A673 (cell line): Measurements from ENCODE around the gene YKT6. TPM values are rescaled to one million over a fixed set of nuclear protein-coding genes. Genes with fewer than 3 reads are reported as not detected.

Experiments
- BruUV-seq: library from RNA; stranded (reverse); fragments of 400-500 nt; replicated peaks from 2 replicates; lab custom pipeline; 2021; lab: Mats Ljungman, UMichigan
- CTCF ChIA-PET: fragments of 300-600 bp; sonication (Branson Sonifier 250); formaldehyde crosslinking; loops from one replicate; lab custom pipeline; 2022; ENCODE audit warnings: antibody characterized with exemption; lab: Charles Lee
- POLR2A ChIA-PET: fragments of 300-600 bp; sonication (Branson Sonifier 250); formaldehyde crosslinking; loops from one replicate; lab custom pipeline; 2022; ENCODE audit warnings: antibody characterized with exemption; ENCODE audit not compliant: low non-redundant PET; lab: Charles Lee
- DNase-seq: peaks from one replicate; pipeline ENCODE4 v3.0.0-alpha.2; 2015; ENCODE audit warnings: low spot score
- H3K27ac ChIP-seq: fragments of 200-600 bp; sonication (generic); 2 replicates; pipeline ENCODE4 v1.5.1; 2016; ENCODE audit warnings: mixed run types, low read depth, mild to moderate bottlenecking, mixed read lengths, antibody characterized with exemption, low read length; ENCODE audit not compliant: poor library complexity, severe bottlenecking
- H3K27me3 ChIP-seq: fragments of 200-600 bp; sonication (generic); replicated peaks from 2 replicates; pipeline ENCODE4 v1.6.1; 2017; ENCODE audit warnings: mixed run types, low read depth, mild to moderate bottlenecking, mixed read lengths, antibody characterized with exemption, low read length; ENCODE audit not compliant: insufficient read depth, poor library complexity
- H3K36me3 ChIP-seq: fragments of 200-600 bp; sonication (generic); 2 replicates; pipeline ENCODE4 v1.6.1; 2016; ENCODE audit warnings: mixed run types, mild to moderate bottlenecking, mixed read lengths, antibody characterized with exemption, low read length; ENCODE audit not compliant: insufficient read depth, poor library complexity, severe bottlenecking
- H3K4me1 ChIP-seq: fragments of 200-600 bp; sonication (generic); 2 replicates; pipeline ENCODE4 v1.6.1; 2017; ENCODE audit warnings: mixed run types, mild to moderate bottlenecking, mixed read lengths, antibody characterized with exemption, low read length; ENCODE audit not compliant: insufficient read depth, poor library complexity, severe bottlenecking
- H3K4me3 ChIP-seq: fragments of 200-600 bp; sonication (generic); 2 replicates; pipeline ENCODE4 v1.5.1; 2016; ENCODE audit warnings: low read depth, mixed run types, mild to moderate bottlenecking, mixed read lengths, low read length; ENCODE audit not compliant: poor library complexity, severe bottlenecking
- H3K9me3 ChIP-seq: fragments of 200-600 bp; sonication (generic); 2 replicates; pipeline ENCODE4 v1.6.1; 2016; ENCODE audit warnings: mixed run types, low read depth, mild to moderate bottlenecking, mixed read lengths, antibody characterized with exemption, low read length; ENCODE audit not compliant: poor library complexity, severe bottlenecking
- EZH2 ChIP-seq: fragments of 200-600 bp; sonication (generic); IDR thresholded peaks from 2 replicates; pipeline ENCODE4 v1.6.1; 2017; ENCODE audit warnings: borderline replicate concordance, low read depth, mild to moderate bottlenecking, mixed read lengths, antibody characterized with exemption, low read length; ENCODE audit not compliant: poor library complexity, severe bottlenecking
- intact Hi-C: fragments of 100-400 bp; cut with micrococcal nuclease; formaldehyde crosslinking; loops from one replicate; pipeline ENCODE4 v1.10.0; 2022; ENCODE audit not compliant: unreplicated experiment
- total RNA-seq: library from RNA; stranded (reverse); gene quantifications from 2 replicates; pipeline ENCODE4 v1.2.3, GENCODE V29; 2021
- TF ChIP-seq, protein P1 (sequence below): fragments of 300-800, 200-600 bp; sonication (generic); conservative IDR thresholded peaks from 2 replicates; pipeline ENCODE4 v1.5.1; 2017; ENCODE audit warnings: low read depth, mild to moderate bottlenecking, antibody characterized with exemption, low read length, moderate library complexity, mixed read lengths

Gene YKT6
- total RNA-seq, 1 experiment from 2014 or later = 140 TPM

DNA sequence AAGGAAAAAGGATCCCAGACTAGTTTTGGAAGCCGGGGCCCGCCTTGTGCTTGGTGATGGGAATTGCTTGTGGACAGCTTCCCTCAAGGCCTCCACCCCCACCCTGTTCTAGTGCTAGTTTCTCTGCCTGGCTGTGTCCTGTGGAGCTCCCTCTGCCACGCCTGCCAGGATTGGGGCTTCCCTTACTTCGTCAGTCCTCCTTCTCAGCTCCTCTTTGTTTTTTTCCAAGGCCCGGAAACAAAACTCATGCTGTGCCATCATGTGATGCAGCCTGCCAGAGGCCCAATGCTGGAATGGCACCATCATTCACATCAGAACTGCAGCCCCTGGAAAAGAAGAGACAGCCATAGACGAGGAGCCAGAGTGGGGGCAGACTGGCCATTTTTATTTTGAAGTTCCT lies 11.2 kb downstream of the YKT6 start:
- TF ChIP-seq EZH2 = no peak
- ChIA-PET POLR2A (no interaction called here), CTCF (interaction anchor here (0.6 to 0.8 kb wide), 2 partner anchors 29 to 597 kb away, joined by 3 to 4 read pairs; no protein-coding TSS in a partner anchor)
- Histone ChIP-seq H3K9me3 (no peaks in the 10 kb centered on the region), H3K27ac (peak overlapping the region; percentile 35), H3K4me1 (peaks cover 7% of the 10 kb centered on the region), H3K27me3 (no peaks in the 10 kb centered on the region), H3K4me3 (no peak overlapping the region), H3K36me3 (peaks cover 35% of the 10 kb centered on the region)
- no TSS peak for BruUV-seq
- peak; percentile 63 for DNase-seq
- intact Hi-C loops = no loop called here

DNA sequence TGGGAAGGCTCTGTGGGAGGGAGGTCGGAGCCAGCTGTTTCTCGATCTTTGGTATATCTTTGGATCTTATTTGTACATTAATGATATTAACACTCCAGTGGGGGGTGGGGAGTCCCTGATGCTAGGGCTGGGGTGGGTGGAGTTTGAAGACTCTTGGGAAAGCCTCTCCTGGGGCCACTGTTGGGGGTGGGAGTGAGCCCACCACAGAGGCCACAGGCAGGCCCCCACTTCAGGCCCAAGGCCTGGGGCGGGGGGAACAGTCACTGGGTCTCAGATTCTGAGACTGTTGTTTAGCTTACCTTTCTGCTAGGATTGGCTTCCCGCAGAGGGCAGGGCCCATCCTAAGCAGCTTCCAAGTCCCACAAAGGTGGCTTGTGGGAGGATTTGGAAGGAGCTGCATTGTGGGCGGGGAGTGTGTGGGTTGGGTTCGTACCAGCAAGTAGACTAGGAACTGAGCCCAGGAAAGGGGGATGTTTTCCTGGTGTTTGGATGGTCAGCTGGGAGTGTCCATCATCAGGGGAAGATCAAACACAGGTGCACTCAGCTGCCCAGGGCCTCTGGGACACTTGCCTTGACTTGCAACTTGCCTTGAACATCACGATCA lies 11.9 kb downstream of the YKT6 start:
- peaks cover 29% of the 10 kb centered on the region for H3K36me3 ChIP-seq
- H3K4me3 ChIP-seq = no peak overlapping the region
- ChIA-PET CTCF (no interaction called here), POLR2A (interaction anchor here (0.5 kb wide), 1 partner anchor 90 kb away, joined by 3 read pairs; no protein-coding TSS in a partner anchor)
- DNase-seq = no peak
- TSS peak; percentile 34 for BruUV-seq
- intact Hi-C loops = no loop called here
- no peaks in the 10 kb centered on the region for H3K27me3 ChIP-seq
- H3K4me1 ChIP-seq = peaks cover 7% of the 10 kb centered on the region
- no peaks in the 10 kb centered on the region for H3K9me3 ChIP-seq
- no peak overlapping the region for H3K27ac ChIP-seq
- TF ChIP-seq, protein P1, sequence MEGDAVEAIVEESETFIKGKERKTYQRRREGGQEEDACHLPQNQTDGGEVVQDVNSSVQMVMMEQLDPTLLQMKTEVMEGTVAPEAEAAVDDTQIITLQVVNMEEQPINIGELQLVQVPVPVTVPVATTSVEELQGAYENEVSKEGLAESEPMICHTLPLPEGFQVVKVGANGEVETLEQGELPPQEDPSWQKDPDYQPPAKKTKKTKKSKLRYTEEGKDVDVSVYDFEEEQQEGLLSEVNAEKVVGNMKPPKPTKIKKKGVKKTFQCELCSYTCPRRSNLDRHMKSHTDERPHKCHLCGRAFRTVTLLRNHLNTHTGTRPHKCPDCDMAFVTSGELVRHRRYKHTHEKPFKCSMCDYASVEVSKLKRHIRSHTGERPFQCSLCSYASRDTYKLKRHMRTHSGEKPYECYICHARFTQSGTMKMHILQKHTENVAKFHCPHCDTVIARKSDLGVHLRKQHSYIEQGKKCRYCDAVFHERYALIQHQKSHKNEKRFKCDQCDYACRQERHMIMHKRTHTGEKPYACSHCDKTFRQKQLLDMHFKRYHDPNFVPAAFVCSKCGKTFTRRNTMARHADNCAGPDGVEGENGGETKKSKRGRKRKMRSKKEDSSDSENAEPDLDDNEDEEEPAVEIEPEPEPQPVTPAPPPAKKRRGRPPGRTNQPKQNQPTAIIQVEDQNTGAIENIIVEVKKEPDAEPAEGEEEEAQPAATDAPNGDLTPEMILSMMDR = no peak
- no peak for TF ChIP-seq EZH2

DNA sequence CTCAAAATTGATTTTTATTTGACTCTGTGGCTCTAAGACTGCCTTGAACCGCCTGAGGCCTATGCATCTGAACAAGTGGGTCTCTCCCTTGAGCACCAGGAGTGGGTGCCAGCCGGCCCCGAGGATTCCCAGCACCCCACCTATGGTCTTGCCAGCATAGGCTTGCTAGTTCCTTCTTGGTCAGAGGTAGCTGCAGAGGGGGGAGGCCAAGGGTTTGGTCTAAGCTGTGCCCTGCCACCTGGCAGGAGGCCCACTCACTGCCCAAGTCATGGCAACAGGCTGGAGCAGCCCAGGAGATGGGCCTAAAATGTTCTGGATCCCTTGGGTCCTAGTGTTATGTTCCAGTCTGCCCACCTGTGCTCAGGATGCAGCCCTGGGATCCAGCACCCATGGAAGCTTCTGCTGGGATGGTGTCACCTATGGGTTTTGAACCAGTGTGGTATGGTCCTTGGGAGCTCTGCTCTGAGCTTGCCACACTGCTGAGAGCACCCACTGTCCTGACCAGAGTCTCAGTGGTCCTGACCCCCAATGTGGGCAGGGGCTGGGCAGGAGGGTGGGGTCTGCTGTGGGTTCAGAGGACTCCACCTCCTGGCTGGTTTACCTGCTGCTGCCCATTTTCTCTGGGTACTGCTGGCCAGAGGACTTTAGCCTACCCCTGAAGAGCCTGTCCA lies 12.6 kb downstream of the YKT6 start:
- Histone ChIP-seq H3K4me3 (no peak overlapping the region), H3K27me3 (no peaks in the 10 kb centered on the region), H3K4me1 (peaks cover 7% of the 10 kb centered on the region), H3K27ac (peak overlapping the region; percentile 25), H3K36me3 (peaks cover 26% of the 10 kb centered on the region), H3K9me3 (no peaks in the 10 kb centered on the region)
- DNase-seq = no peak
- intact Hi-C loops = no loop called here
- TF ChIP-seq EZH2 = no peak
- TF ChIP-seq, protein P1 = no peak
- BruUV-seq = no TSS peak
- ChIA-PET POLR2A (interaction anchor here (0.5 kb wide), 1 partner anchor 91 kb away, joined by 3 read pairs; no protein-coding TSS in a partner anchor), CTCF (no interaction called here)
